Measurements from ENCODE around the gene DMP1.
"Not testable (repeated sequence)": the region's sequence is repeated elsewhere in the genome, so short reads cannot be mapped to it uniquely, and the experiment has no call there.

The DMP1 gene

GRCh38 chr4:87680271-87680670, 30.2 kb downstream of the DMP1 start:
- DNase-seq (ENCODE audit: low read depth): no peak

GRCh38 chr4:87688316-87688715, 38.2 kb downstream of the DMP1 start:
- no peak for DNase-seq (ENCODE audit: low read depth)

- not testable (repeated sequence) for DNase-seq (ENCODE audit: low read depth)
Observed at GRCh38 chr4:87690947-87691346, 40.9 kb downstream of the DMP1 start.

GRCh38 chr4:87692060-87692459, 42.0 kb downstream of the DMP1 start:
- not testable (repeated sequence) for DNase-seq (ENCODE audit: low read depth)

- no peak for DNase-seq (ENCODE audit: low read depth)
Observed at GRCh38 chr4:87697272-87697671, 47.2 kb downstream of the DMP1 start.

GRCh38 chr4:87697945-87698344, 47.9 kb downstream of the DMP1 start:
- no peak for DNase-seq (ENCODE audit: low read depth)

GRCh38 chr4:87698394-87698793, 48.3 kb downstream of the DMP1 start:
- no peak for DNase-seq (ENCODE audit: low read depth)

GRCh38 chr4:87704001-87704400, 53.9 kb downstream of the DMP1 start:
- DNase-seq (ENCODE audit: low read depth): no peak

- DNase-seq (ENCODE audit: low read depth): no peak
Observed at GRCh38 chr4:87707279-87707918, 57.3 kb downstream of the DMP1 start.

Data from stimulated activated CD8-positive, alpha-beta memory T cell treated with anti-CD3 and anti-CD28 coated beads, Interleukin-12 subunit alpha, Interleukin-12 subunit beta, amount 100 ng/mL, for 4 hours (primary cell).